Osteoblast (primary cell): ENCODE results near the gene ANO1. TPM values are rescaled to one million over a fixed set of nuclear protein-coding genes. Genes with fewer than 3 reads are reported as not detected.
A peak's percentile ranks its signal among the peaks of the same experiment; 100 is the strongest.

Experiments
- DNase-seq: peaks from one replicate; pipeline ENCODE4 v3.0.0; 2011; ENCODE audit warnings: low spot score, mixed read lengths; ENCODE audit not compliant: insufficient read length; ENCODE audit errors: missing footprints
- H2AFZ ChIP-seq: 2 replicates; pipeline ENCODE4 v1.6.0; 2011; ENCODE audit warnings: mild to moderate bottlenecking, low read length
- H3K27ac ChIP-seq: 2 replicates; pipeline ENCODE4 v1.5.1; 2011; ENCODE audit warnings: mild to moderate bottlenecking, low read depth, low read length, moderate library complexity
- H3K27me3 ChIP-seq: 2 replicates; pipeline ENCODE4 v1.6.0; 2012; ENCODE audit warnings: mild to moderate bottlenecking, control low read depth, inconsistent platforms, low read length, moderate library complexity; ENCODE audit not compliant: insufficient read depth
- H3K36me3 ChIP-seq: 2 replicates; pipeline ENCODE4 v1.5.1; 2011; ENCODE audit warnings: mild to moderate bottlenecking, low read length, control low read depth, moderate library complexity; ENCODE audit not compliant: insufficient read depth
- H3K4me1 ChIP-seq: 2 replicates; pipeline ENCODE4 v1.5.1; 2011; ENCODE audit warnings: mild to moderate bottlenecking, low read length, control low read depth, moderate library complexity; ENCODE audit not compliant: insufficient read depth
- H3K4me2 ChIP-seq: 2 replicates; pipeline ENCODE4 v1.6.0; 2011; ENCODE audit warnings: mild to moderate bottlenecking, low read length; ENCODE audit not compliant: insufficient read depth
- H3K4me3 ChIP-seq: fragments of 200-600 bp; sonication (generic); 3 replicates; pipeline ENCODE4 v1.5.1; 2012; ENCODE audit warnings: mild to moderate bottlenecking, low read length, inconsistent platforms; ENCODE audit not compliant: insufficient read depth
- H3K79me2 ChIP-seq: 2 replicates; pipeline ENCODE4 v1.6.0; 2012; ENCODE audit warnings: mild to moderate bottlenecking, low read length, control low read depth, inconsistent platforms; ENCODE audit not compliant: insufficient read depth
- H3K9me3 ChIP-seq: 2 replicates; pipeline ENCODE4 v1.5.1; 2011; ENCODE audit warnings: low read depth, low read length, control low read depth
- H4K20me1 ChIP-seq: 2 replicates; pipeline ENCODE4 v1.6.0; 2012; ENCODE audit warnings: mild to moderate bottlenecking, low read length, control low read depth; ENCODE audit not compliant: insufficient read depth
- total RNA-seq: library from RNA; depleted of rRNA; stranded (reverse); fragments of >200 nt; gene quantifications from 2 replicates; pipeline ENCODE4 v1.2.3, GENCODE V29; 2012
- TF ChIP-seq, protein P1 (sequence below): IDR thresholded peaks from 2 replicates; pipeline ENCODE4 v1.5.1; 2011; ENCODE audit warnings: mild to moderate bottlenecking, low read depth, low read length, moderate library complexity; ENCODE audit errors: extremely low read depth

The ANO1 gene
- total RNA-seq, 1 donor: not detected

DNA sequence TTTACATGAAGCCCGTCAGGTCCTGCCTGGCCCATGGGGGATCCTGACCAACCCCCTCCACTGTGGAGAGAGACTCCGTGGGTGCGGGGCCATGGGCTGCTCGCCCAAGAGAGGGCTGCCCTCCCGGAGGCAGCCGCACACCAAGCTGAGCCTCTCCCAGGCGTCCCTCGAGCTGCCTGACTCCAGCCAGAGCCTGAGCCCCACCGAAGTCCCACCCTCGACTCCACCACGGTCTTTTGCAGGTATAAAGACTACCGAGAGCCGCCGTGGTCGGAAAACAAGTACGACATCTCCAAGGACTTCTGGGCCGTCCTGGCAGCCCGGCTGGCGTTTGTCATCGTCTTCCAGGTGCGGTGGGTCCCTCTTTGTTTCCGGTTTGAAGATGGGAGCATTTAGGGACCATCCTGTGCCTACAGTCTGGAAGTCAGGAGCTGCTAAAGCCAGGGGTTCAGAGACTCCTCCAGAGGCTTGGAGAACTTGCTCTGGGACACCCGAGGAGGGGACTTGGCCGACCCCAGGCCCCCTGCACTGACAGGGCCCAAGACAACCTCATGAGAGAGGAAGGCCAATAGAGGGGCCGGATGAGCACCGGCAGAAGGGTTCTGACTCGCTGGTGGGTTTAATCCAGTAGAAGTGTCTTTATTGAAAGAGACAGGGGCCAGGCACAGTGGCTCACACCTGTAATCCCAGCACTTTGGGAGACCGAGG lies 107.4 kb downstream of the ANO1 start:
- no peak overlapping the region for H3K4me2 ChIP-seq
- TF ChIP-seq, protein P1, sequence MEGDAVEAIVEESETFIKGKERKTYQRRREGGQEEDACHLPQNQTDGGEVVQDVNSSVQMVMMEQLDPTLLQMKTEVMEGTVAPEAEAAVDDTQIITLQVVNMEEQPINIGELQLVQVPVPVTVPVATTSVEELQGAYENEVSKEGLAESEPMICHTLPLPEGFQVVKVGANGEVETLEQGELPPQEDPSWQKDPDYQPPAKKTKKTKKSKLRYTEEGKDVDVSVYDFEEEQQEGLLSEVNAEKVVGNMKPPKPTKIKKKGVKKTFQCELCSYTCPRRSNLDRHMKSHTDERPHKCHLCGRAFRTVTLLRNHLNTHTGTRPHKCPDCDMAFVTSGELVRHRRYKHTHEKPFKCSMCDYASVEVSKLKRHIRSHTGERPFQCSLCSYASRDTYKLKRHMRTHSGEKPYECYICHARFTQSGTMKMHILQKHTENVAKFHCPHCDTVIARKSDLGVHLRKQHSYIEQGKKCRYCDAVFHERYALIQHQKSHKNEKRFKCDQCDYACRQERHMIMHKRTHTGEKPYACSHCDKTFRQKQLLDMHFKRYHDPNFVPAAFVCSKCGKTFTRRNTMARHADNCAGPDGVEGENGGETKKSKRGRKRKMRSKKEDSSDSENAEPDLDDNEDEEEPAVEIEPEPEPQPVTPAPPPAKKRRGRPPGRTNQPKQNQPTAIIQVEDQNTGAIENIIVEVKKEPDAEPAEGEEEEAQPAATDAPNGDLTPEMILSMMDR: no peak
- H3K27me3 ChIP-seq: peaks cover 9% of the 10 kb centered on the region
- no peak overlapping the region for H3K27ac ChIP-seq
- H2AFZ ChIP-seq: no peak overlapping the region
- H3K36me3 ChIP-seq: no peaks in the 10 kb centered on the region
- DNase-seq: peak; percentile 80
- H3K4me1 ChIP-seq: no peaks in the 10 kb centered on the region
- no peaks in the 10 kb centered on the region for H3K79me2 ChIP-seq
- no peak overlapping the region for H3K4me3 ChIP-seq
- H3K9me3 ChIP-seq: no peaks in the 10 kb centered on the region
- H4K20me1 ChIP-seq: no peaks in the 10 kb centered on the region

DNA sequence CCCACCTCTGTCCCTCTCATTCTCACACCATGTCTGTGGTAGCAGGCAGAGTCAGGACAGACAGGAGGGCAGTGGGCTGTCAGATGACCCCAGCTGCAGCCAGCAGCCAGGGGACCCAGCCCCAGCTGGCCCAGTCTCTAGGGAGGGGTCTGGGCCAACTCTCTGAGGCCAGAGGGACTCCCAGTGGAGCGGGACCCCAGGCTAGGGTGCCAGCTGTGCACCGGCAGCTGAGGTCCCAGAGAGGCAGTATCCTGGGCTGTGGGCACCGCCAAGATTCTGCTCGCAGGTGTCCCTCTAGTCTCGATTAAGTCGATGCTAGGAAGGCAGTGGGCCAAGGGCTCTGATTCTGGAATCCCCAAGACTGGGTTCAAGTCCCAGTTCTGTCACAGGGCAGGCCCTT lies 108.3 kb downstream of the ANO1 start:
- Histone ChIP-seq H3K27ac (no peak overlapping the region), H2AFZ (no peak overlapping the region), H3K9me3 (no peaks in the 10 kb centered on the region), H3K27me3 (peaks cover 12% of the 10 kb centered on the region), H4K20me1 (no peaks in the 10 kb centered on the region), H3K4me1 (peaks cover 3% of the 10 kb centered on the region), H3K36me3 (no peaks in the 10 kb centered on the region), H3K4me2 (no peak overlapping the region), H3K79me2 (no peaks in the 10 kb centered on the region), H3K4me3 (no peak overlapping the region)
- TF ChIP-seq, protein P1: no peak
- DNase-seq: peak; percentile 46

DNA sequence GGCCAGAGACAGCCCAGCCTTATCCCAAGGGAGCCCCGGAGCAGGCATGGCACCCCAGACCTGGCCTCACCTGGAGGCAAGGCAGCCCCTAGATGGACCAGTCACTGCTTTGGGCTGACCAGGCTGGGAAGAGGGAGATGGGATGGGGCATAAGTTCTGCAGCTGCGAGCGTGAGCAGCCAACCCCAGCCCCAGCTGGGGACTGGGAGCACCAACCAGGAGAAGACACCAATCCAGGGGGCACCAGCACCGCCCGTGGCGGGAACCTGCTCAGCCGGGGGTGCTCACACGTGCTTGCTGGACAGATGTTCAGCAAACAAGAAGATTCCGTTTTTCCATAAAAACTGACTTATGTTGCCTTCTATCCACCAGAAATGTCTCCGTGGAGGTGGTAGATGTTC lies 108.8 kb downstream of the ANO1 start:
- Histone ChIP-seq H3K27me3 (peaks cover 12% of the 10 kb centered on the region), H3K4me3 (no peak overlapping the region), H3K4me1 (peaks cover 6% of the 10 kb centered on the region), H3K4me2 (no peak overlapping the region), H3K9me3 (no peaks in the 10 kb centered on the region), H3K36me3 (no peaks in the 10 kb centered on the region), H3K79me2 (no peaks in the 10 kb centered on the region), H3K27ac (no peak overlapping the region), H4K20me1 (no peaks in the 10 kb centered on the region), H2AFZ (no peak overlapping the region)
- peak; percentile 48 for DNase-seq
- TF ChIP-seq, protein P1: no peak

DNA sequence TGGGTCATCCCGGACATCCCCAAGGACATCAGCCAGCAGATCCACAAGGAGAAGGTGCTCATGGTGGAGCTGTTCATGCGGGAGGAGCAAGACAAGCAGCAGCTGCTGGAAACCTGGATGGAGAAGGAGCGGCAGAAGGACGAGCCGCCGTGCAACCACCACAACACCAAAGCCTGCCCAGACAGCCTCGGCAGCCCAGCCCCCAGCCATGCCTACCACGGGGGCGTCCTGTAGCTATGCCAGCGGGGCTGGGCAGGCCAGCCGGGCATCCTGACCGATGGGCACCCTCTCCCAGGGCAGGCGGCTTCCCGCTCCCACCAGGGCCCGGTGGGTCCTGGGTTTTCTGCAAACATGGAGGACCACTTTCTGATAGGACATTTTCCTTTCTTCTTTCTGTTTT lies 109.7 kb downstream of the ANO1 start:
- TF ChIP-seq, protein P1: no peak
- H3K4me1 ChIP-seq: peaks cover 6% of the 10 kb centered on the region
- H3K4me3 ChIP-seq: no peak overlapping the region
- H3K36me3 ChIP-seq: no peaks in the 10 kb centered on the region
- no peak overlapping the region for H3K4me2 ChIP-seq
- H4K20me1 ChIP-seq: no peaks in the 10 kb centered on the region
- no peaks in the 10 kb centered on the region for H3K9me3 ChIP-seq
- no peak overlapping the region for H2AFZ ChIP-seq
- peaks cover 12% of the 10 kb centered on the region for H3K27me3 ChIP-seq
- peak; percentile 29 for DNase-seq
- H3K27ac ChIP-seq: no peak overlapping the region
- no peaks in the 10 kb centered on the region for H3K79me2 ChIP-seq
